GM18505 (cell line): ENCODE measurements around the gene ZNF91.
"Not testable (repeated sequence)": the region's sequence is repeated elsewhere in the genome, so short reads cannot be mapped to it uniquely, and the experiment has no call there.

Source experiments
- ATAC-seq: cut with Tn5 transposase; IDR thresholded peaks from one replicate; pipeline ENCODE4 v1.9.1; 2021; ENCODE audit not compliant: unreplicated experiment
- POLR2A ChIP-seq: IDR thresholded peaks from 4 replicates; pipeline ENCODE4 v1.6.1; 2011; ENCODE audit warnings: borderline replicate concordance; ENCODE audit not compliant: insufficient read depth, insufficient read length; ENCODE audit errors: extremely low read depth

Gene ZNF91

GRCh38 chr19:23406721-23407120, 11.4 kb upstream of the ZNF91 start:
- TF ChIP-seq POLR2A: no peak
- ATAC-seq: no peak

GRCh38 chr19:23406091-23406490, 10.8 kb upstream of the ZNF91 start:
- no peak for TF ChIP-seq POLR2A
- ATAC-seq: no peak

- ATAC-seq: no peak
- no peak for TF ChIP-seq POLR2A
Measured at GRCh38 chr19:23404676-23405075, 9.4 kb upstream of the ZNF91 start.

GRCh38 chr19:23403581-23404324, 8.5 kb upstream of the ZNF91 start:
- no peak for ATAC-seq
- TF ChIP-seq POLR2A: no peak

- TF ChIP-seq POLR2A: no peak
- no peak for ATAC-seq
Measured at GRCh38 chr19:23403052-23403451, 7.8 kb upstream of the ZNF91 start.

GRCh38 chr19:23402388-23402787, 7.1 kb upstream of the ZNF91 start:
- TF ChIP-seq POLR2A: no peak
- no peak for ATAC-seq

- no peak for TF ChIP-seq POLR2A
- ATAC-seq: no peak
Measured at GRCh38 chr19:23401086-23401610, 5.9 kb upstream of the ZNF91 start.

- ATAC-seq: no peak
Measured at GRCh38 chr19:23399443-23399842, 4.2 kb upstream of the ZNF91 start.

GRCh38 chr19:23395722-23396117, 449 bp upstream of the ZNF91 start:
- not testable (repeated sequence) for ATAC-seq

More at GRCh38 chr19:23399443-23399842, 4.2 kb upstream of the ZNF91 start:
- TF ChIP-seq POLR2A: no peak

- TF ChIP-seq POLR2A: no peak
- ATAC-seq: no peak
Measured at GRCh38 chr19:23394511-23394910, 760 bp downstream of the ZNF91 start.

- ATAC-seq: no peak
- TF ChIP-seq POLR2A: no peak
Measured at GRCh38 chr19:23393121-23393520, 2.1 kb downstream of the ZNF91 start.

- no peak for ATAC-seq
- TF ChIP-seq POLR2A: no peak
Measured at GRCh38 chr19:23391236-23391635, 4.0 kb downstream of the ZNF91 start.

GRCh38 chr19:23385404-23385803, 9.9 kb downstream of the ZNF91 start:
- no peak for TF ChIP-seq POLR2A

GRCh38 chr19:23384858-23385257, 10.4 kb downstream of the ZNF91 start:
- TF ChIP-seq POLR2A: no peak
- no peak for ATAC-seq

More at GRCh38 chr19:23385404-23385803, 9.9 kb downstream of the ZNF91 start:
- no peak for ATAC-seq
